HepG2 (cell line): ENCODE data around the gene WWC1. TPM values are rescaled to one million over a fixed set of nuclear protein-coding genes. Genes with fewer than 3 reads are reported as not detected.
A peak's percentile ranks its signal among the peaks of the same experiment; 100 is the strongest.

ENCODE experiments used
- ATAC-seq: fragments of 200-7000 bp; cut with Tn5 transposase; 3 replicates; pipeline ENCODE4 v1.9.1; 2020; ENCODE audit warnings: mild to moderate bottlenecking, moderate library complexity
- BruUV-seq: library from RNA; stranded (reverse); fragments of 400-500 nt; replicated peaks from 2 replicates; lab custom pipeline; 2021; lab: Mats Ljungman, UMichigan
- CTCF ChIA-PET: fragments of 300-600 bp; formaldehyde crosslinking; extraction: SDS; loops from one replicate; lab custom pipeline; 2021; ENCODE audit warnings: low total read pairs, inconsistent platforms, low intra/inter-chr PET ratio; lab: Yijun Ruan, JAX
- POLR2A ChIA-PET: fragments of 350-600 bp; sonication (Branson Sonifier 250); formaldehyde crosslinking; loops from one replicate; lab custom pipeline; 2020; ENCODE audit warnings: antibody characterized with exemption, inconsistent platforms; lab: Yijun Ruan, JAX
- DNase-seq: peaks from one replicate; pipeline ENCODE4 v3.0.0-alpha.2; 2015; ENCODE audit warnings: low spot score
- FAIRE-seq: peaks from 3 replicates; lab custom pipeline; 2011; peaks lifted over from hg19 to GRCh38; lab: Jason Lieb, UNC
- H2AFZ ChIP-seq: one replicate; pipeline ENCODE4 v1.6.1; 2011; ENCODE audit warnings: low read length, inconsistent platforms
- H3K27ac ChIP-seq: fragments of 300-600 bp; 3 replicates; pipeline ENCODE4 v1.8.0; 2011; ENCODE audit warnings: mixed run types, mild to moderate bottlenecking, mixed read lengths, low read length, inconsistent platforms; ENCODE audit not compliant: insufficient read depth; ENCODE audit errors: extremely low read length
- H3K27me3 ChIP-seq, 2 experiments: fragments of 200-600 bp in 1 of 2; 2 replicates in 1 of 2; 3 replicates in 1 of 2; pipeline versions ENCODE4 v1.6.0 to v1.8.0; 2011; ENCODE audit warnings: low read length in 2 of 2, mild to moderate bottlenecking in 2 of 2, moderate library complexity in 2 of 2, inconsistent platforms in 1 of 2; ENCODE audit not compliant: insufficient read depth in 2 of 2, control insufficient read depth in 1 of 2
- H3K36me3 ChIP-seq, 2 experiments: fragments of 200-600 bp in 1 of 2; replicated peaks in 1 of 2; 2 replicates in 1 of 2; 3 replicates in 1 of 2; pipeline versions ENCODE4 v1.5.1 to v1.8.0; 2011; ENCODE audit warnings: low read length in 2 of 2, inconsistent platforms in 1 of 2; ENCODE audit not compliant: insufficient read depth in 2 of 2, control insufficient read depth in 1 of 2
- H3K4me1 ChIP-seq: 2 replicates; pipeline ENCODE4 v1.5.1; 2012; ENCODE audit warnings: low read length, inconsistent platforms; ENCODE audit not compliant: insufficient read depth
- H3K4me2 ChIP-seq: 2 replicates; pipeline ENCODE4 v1.6.0; 2011; ENCODE audit warnings: low read depth, low read length, inconsistent platforms
- H3K4me3 ChIP-seq, 3 experiments: fragments of 200-600 bp in 1 of 3; sonication (generic), shearing (Covaris generic) in 1 of 3; replicated peaks in 1 of 3; 2 replicates each; pipeline ENCODE4 v1.5.1; 2011 to 2016; ENCODE audit warnings: low read length in 3 of 3, inconsistent platforms in 2 of 3, low read depth in 2 of 3, mild to moderate bottlenecking in 2 of 3, control low read depth in 1 of 3, mixed read lengths in 1 of 3; ENCODE audit not compliant: insufficient read depth in 1 of 3
- H3K79me2 ChIP-seq: one replicate; pipeline ENCODE4 v1.6.1; 2011; ENCODE audit warnings: low read length, inconsistent platforms; ENCODE audit not compliant: insufficient read depth
- H3K9ac ChIP-seq: 2 replicates; pipeline ENCODE4 v1.6.0; 2011; ENCODE audit warnings: mild to moderate bottlenecking, low read depth, low read length, inconsistent platforms; ENCODE audit not compliant: insufficient read depth
- H3K9me3 ChIP-seq: 2 replicates; pipeline ENCODE4 v1.5.1; 2012; ENCODE audit warnings: mild to moderate bottlenecking, low read length
- H4K20me1 ChIP-seq: 2 replicates; pipeline ENCODE4 v1.6.0; 2011; ENCODE audit warnings: inconsistent platforms, mild to moderate bottlenecking, low read length, moderate library complexity; ENCODE audit not compliant: insufficient read depth
- JUNB ChIP-seq: sonication (generic); formaldehyde crosslinking; IDR thresholded peaks from 2 replicates; pipeline ENCODE4 v1.8.0; 2022; ENCODE audit warnings: missing genetic modification reagents, mild to moderate bottlenecking, borderline replicate concordance
- MED1 ChIP-seq: sonication (generic); formaldehyde crosslinking; IDR thresholded peaks from 2 replicates; pipeline ENCODE4 v1.4.0; 2020; ENCODE audit warnings: missing genetic modification reagents
- POLR2AphosphoS5 ChIP-seq: IDR thresholded peaks from 2 replicates; pipeline ENCODE4 v1.6.1; 2012; ENCODE audit warnings: low read depth, low read length
- PREB ChIP-seq: sonication (generic); formaldehyde crosslinking; IDR thresholded peaks from 2 replicates; pipeline ENCODE4 v1.4.0; 2020; ENCODE audit warnings: missing genetic modification reagents
- SOX13 ChIP-seq, 3 experiments: fragments of 450-650 bp in 1 of 3; sonication (generic) in 1 of 3; formaldehyde crosslinking in 1 of 3; IDR thresholded peaks in 2 of 3; conservative IDR thresholded peaks in 1 of 3; 2 replicates each; pipeline versions ENCODE4 v1.5.0 to v1.6.1; 2016 to 2020; ENCODE audit warnings: antibody characterized with exemption in 1 of 3, mild to moderate bottlenecking in 1 of 3, missing compliant biosample characterization in 1 of 3, missing genetic modification reagents in 1 of 3, moderate library complexity in 1 of 3
- ZNF280D ChIP-seq: sonication (generic); formaldehyde crosslinking; IDR thresholded peaks from 2 replicates; pipeline ENCODE4 v1.5.1; 2020; ENCODE audit warnings: mild to moderate bottlenecking, missing genetic modification reagents
- ZNF362 ChIP-seq: sonication (generic); formaldehyde crosslinking; IDR thresholded peaks from 2 replicates; pipeline ENCODE4 v1.4.0; 2020; ENCODE audit warnings: missing genetic modification reagents, mild to moderate bottlenecking, borderline replicate concordance
- ZNF44 ChIP-seq: sonication (generic); formaldehyde crosslinking; IDR thresholded peaks from 2 replicates; pipeline ENCODE4 v1.5.1; 2020; ENCODE audit warnings: mild to moderate bottlenecking, missing genetic modification reagents
- WGBS: methylation state at CpG from one replicate; pipeline ENCODE4 v1.1.6; 2017; ENCODE audit warnings: low lambda C conversion rate; 5-methylcytosine and 5-hydroxymethylcytosine counted together
- in situ Hi-C: cut with HindIII; loops from 2 replicates; pipeline ENCODE4 v1.10.0; 2017; ENCODE audit warnings: low pct_unique_long_range_greater_than_20kb; ENCODE audit not compliant: extremely low pct_ligation_motif_present
- intact Hi-C: fragments of 100-400 bp; cut with micrococcal nuclease; formaldehyde crosslinking; loops from one replicate; pipeline ENCODE4 v1.10.0; 2022; ENCODE audit not compliant: unreplicated experiment
- polyA plus RNA-seq, 8 experiments: library from polyadenylated mRNA; depleted of rRNA in 3 of 8; stranded (reverse) in 7 of 8; unstranded in 1 of 8; fragments of >200 nt; fragmentation: Illumina TruSeq in 4 of 8; extraction: Trizol in 4 of 8; gene quantifications; 2 replicates each; pipeline versions ENCODE4 v1.2.1 to v1.2.3, GENCODE V29; 2011 to 2016; ENCODE audit warnings: low read depth in 4 of 8, missing spikeins in 1 of 8, mixed read lengths in 1 of 8; ENCODE audit not compliant: insufficient read depth in 1 of 8
- total RNA-seq, 5 experiments: library from RNA; depleted of rRNA; stranded (reverse); fragments of >200 nt; fragmentation: Illumina TruSeq; extraction: Trizol; gene quantifications; 2 replicates each; pipeline ENCODE4 v1.2.3, GENCODE V29; 2016; ENCODE audit warnings: low read depth in 1 of 5
- TF ChIP-seq, protein P1 (sequence below), 2 experiments: sonication (generic) in 1 of 2; formaldehyde crosslinking in 1 of 2; IDR thresholded peaks; 2 replicates each; pipeline versions ENCODE4 v1.6.1 to v1.9.0; 2014 to 2022; ENCODE audit warnings: antibody characterized with exemption in 1 of 2, borderline replicate concordance in 1 of 2, inconsistent platforms in 1 of 2, low read depth in 1 of 2, missing genetic modification reagents in 1 of 2

The WWC1 gene
- total and polyA plus RNA-seq, 2 of the 13 experiments (the other 11 are each of a cell fraction or from before 2014, with no cell fraction given): 8.3 to 17.9 TPM

GRCh38 chr5:168424594-168425323 lies 133.3 kb downstream of the WWC1 start:
- POLR2A ChIA-PET: no interaction called here
- in situ Hi-C loops: loop anchor here (5.0 kb wide), 1 partner anchor 152 kb away; no protein-coding TSS in a partner anchor
- Histone ChIP-seq H4K20me1 (no peaks in the 10 kb centered on the region), H3K4me3 (no peak overlapping the region), H3K27me3 (no peaks in the 10 kb centered on the region), H3K4me1 (peaks cover 25% of the 10 kb centered on the region), H3K9me3 (no peaks in the 10 kb centered on the region), H2AFZ (no peak overlapping the region), H3K36me3 (peaks cover 3 to 15% of the 10 kb centered on the region in 2 experiments; a peak in 3 of 5 replicates), H3K27ac (no peak overlapping the region), H3K79me2 (no peaks in the 10 kb centered on the region), H3K4me2 (peak overlapping the region; percentile 55), H3K9ac (no peak overlapping the region)
- BruUV-seq: no TSS peak
- ATAC-seq: peak; percentile 16; the same call in 1 of the 3 replicates
- CTCF ChIA-PET: interaction anchor here (1.3 kb wide), 1 partner anchor 155 kb away, joined by 6 read pairs; no protein-coding TSS in a partner anchor
- no peak for FAIRE-seq
- no peak for DNase-seq
- intact Hi-C loops: loop anchor here (5.0 kb wide), 1 partner anchor 132 kb away; the partner anchor contains the start of gene WWC1
- 91% methylated on average over 3 of the region's 3 CpGs for WGBS
- TF ChIP-seq, protein P1, sequence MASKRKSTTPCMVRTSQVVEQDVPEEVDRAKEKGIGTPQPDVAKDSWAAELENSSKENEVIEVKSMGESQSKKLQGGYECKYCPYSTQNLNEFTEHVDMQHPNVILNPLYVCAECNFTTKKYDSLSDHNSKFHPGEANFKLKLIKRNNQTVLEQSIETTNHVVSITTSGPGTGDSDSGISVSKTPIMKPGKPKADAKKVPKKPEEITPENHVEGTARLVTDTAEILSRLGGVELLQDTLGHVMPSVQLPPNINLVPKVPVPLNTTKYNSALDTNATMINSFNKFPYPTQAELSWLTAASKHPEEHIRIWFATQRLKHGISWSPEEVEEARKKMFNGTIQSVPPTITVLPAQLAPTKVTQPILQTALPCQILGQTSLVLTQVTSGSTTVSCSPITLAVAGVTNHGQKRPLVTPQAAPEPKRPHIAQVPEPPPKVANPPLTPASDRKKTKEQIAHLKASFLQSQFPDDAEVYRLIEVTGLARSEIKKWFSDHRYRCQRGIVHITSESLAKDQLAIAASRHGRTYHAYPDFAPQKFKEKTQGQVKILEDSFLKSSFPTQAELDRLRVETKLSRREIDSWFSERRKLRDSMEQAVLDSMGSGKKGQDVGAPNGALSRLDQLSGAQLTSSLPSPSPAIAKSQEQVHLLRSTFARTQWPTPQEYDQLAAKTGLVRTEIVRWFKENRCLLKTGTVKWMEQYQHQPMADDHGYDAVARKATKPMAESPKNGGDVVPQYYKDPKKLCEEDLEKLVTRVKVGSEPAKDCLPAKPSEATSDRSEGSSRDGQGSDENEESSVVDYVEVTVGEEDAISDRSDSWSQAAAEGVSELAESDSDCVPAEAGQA (IDR thresholded peaks at IDR 0.05; ENCODE audit: low read depth): no peak
- TF ChIP-seq, protein P1 (CRISPR knock-in tag; IDR thresholded peaks at IDR 0.05; ENCODE audit: borderline replicate concordance): no peak
- TF ChIP-seq MED1 (CRISPR knock-in tag): no peak
- TF ChIP-seq ZNF280D (CRISPR knock-in tag): no peak
- TF ChIP-seq ZNF44 (CRISPR knock-in tag): no peak
- no peak for TF ChIP-seq ZNF362
- no peak for TF ChIP-seq SOX13 (IDR thresholded peaks at IDR 0.05)
- TF ChIP-seq SOX13 (CRISPR knock-in tag; conservative IDR thresholded peaks at IDR 0.05 in 1 of 2, IDR thresholded peaks at IDR 0.05 in 1 of 2): no peak
- TF ChIP-seq POLR2AphosphoS5: no peak
- no peak for TF ChIP-seq JUNB
- no peak for TF ChIP-seq PREB (CRISPR knock-in tag)
